Measurements from ENCODE around the gene B4GALT1. TPM values are rescaled to one million over a fixed set of nuclear protein-coding genes. Genes with fewer than 3 reads are reported as not detected.
A peak's percentile ranks its signal among the peaks of the same experiment; 100 is the strongest.

The B4GALT1 gene
- total RNA-seq, 1 experiment from 2014 or later = 121 TPM

- CTCF ChIA-PET = no interaction called here
These were observed 60.1 kb downstream of the B4GALT1 start for GRCh38 chr9:33106827-33107621.

DNA sequence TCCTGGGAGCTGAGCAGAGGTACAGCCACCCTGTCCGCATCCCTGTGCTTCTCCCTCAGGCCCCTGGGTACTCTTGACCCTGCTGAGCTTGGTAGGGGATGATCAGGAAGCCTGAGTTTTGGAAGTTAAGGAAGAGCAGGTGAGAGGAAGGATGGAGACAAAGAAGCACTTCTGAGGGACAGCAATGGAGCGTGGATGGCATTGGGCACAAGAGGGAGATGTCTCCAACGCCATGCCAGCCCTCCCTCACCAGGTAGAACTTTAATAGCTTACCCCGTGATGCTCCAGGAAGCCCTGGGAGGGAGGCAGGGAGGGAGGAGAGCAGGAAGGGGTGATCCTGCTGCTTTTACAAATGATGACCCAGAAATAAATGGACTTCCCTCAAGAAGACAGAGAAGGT, 60.8 kb downstream of the B4GALT1 start:
- Histone ChIP-seq H3K9me3 (no peaks in the 10 kb centered on the region), H3K27me3 (replicated peaks; ENCODE audit: control insufficient read depth, insufficient read depth, low read length) (no peaks in the 10 kb centered on the region), H3K36me3 (ENCODE audit: control insufficient read depth, insufficient read depth, low read length) (no peaks in the 10 kb centered on the region), H3K4me3 (ENCODE audit: low read depth, low read length) (no peak overlapping the region), H3K4me1 (peaks cover 7% of the 10 kb centered on the region; the same call in 1 of the 2 replicates)
- no peak overlapping the region for H3K4me3 Mint-ChIP-seq (ENCODE audit: unreplicated experiment)
- intact Hi-C loops (cut with micrococcal nuclease; ENCODE audit: unreplicated experiment) = no loop called here
- no peaks in the 10 kb centered on the region for H3K9me3 Mint-ChIP-seq (ENCODE audit: unreplicated experiment)
- H3K4me1 Mint-ChIP-seq (ENCODE audit: low read depth, unreplicated experiment) = peaks cover 13% of the 10 kb centered on the region
- no peak for TF ChIP-seq CTCF (IDR thresholded peaks at IDR 0.05; ENCODE audit: insufficient read depth in 1 of 2, low read depth in 1 of 2, low read length in 1 of 2, severe bottlenecking in 1 of 2, unreplicated experiment in 1 of 2)
- H3K27ac Mint-ChIP-seq (ENCODE audit: unreplicated experiment) = no peak overlapping the region
- H3K27me3 Mint-ChIP-seq (ENCODE audit: insufficient read depth, unreplicated experiment) = no peaks in the 10 kb centered on the region
- H3K36me3 Mint-ChIP-seq (ENCODE audit: insufficient read depth, unreplicated experiment) = peaks cover 66% of the 10 kb centered on the region
- BruUV-seq (replicated peaks) = no TSS peak
- DNase-seq = no peak
- ChIA-PET CTCF (no interaction called here), POLR2A (no interaction called here)

More at GRCh38 chr9:33106827-33107621, 60.1 kb downstream of the B4GALT1 start:
- Mint-ChIP-seq H3K27me3 (ENCODE audit: insufficient read depth, unreplicated experiment) (no peaks in the 10 kb centered on the region), H3K27ac (ENCODE audit: unreplicated experiment) (peak overlapping the region; percentile 16), H3K4me1 (ENCODE audit: low read depth, unreplicated experiment) (peaks cover 18% of the 10 kb centered on the region), H3K36me3 (ENCODE audit: insufficient read depth, unreplicated experiment) (peaks cover 66% of the 10 kb centered on the region), H3K4me3 (ENCODE audit: unreplicated experiment) (no peak overlapping the region), H3K9me3 (ENCODE audit: unreplicated experiment) (no peaks in the 10 kb centered on the region)
- no TSS peak for BruUV-seq (replicated peaks)
- intact Hi-C loops (cut with micrococcal nuclease; ENCODE audit: unreplicated experiment) = no loop called here
- no peak for TF ChIP-seq CTCF (IDR thresholded peaks at IDR 0.05; ENCODE audit: insufficient read depth in 1 of 2, low read depth in 1 of 2, low read length in 1 of 2, severe bottlenecking in 1 of 2, unreplicated experiment in 1 of 2)
- POLR2A ChIA-PET = no interaction called here
- Histone ChIP-seq H3K27me3 (replicated peaks; ENCODE audit: control insufficient read depth, insufficient read depth, low read length) (no peaks in the 10 kb centered on the region), H3K4me3 (ENCODE audit: low read depth, low read length) (no peak overlapping the region), H3K36me3 (ENCODE audit: control insufficient read depth, insufficient read depth, low read length) (no peaks in the 10 kb centered on the region), H3K4me1 (peaks cover 7% of the 10 kb centered on the region; the same call in 1 of the 2 replicates), H3K9me3 (no peaks in the 10 kb centered on the region)
- DNase-seq = no peak

GRCh38 chr9:33105959-33106358, 61.2 kb downstream of the B4GALT1 start:
- H3K4me1 Mint-ChIP-seq (ENCODE audit: low read depth, unreplicated experiment) = peaks cover 13% of the 10 kb centered on the region
- POLR2A ChIA-PET = no interaction called here
- Histone ChIP-seq H3K4me1 (peaks cover 7% of the 10 kb centered on the region; the same call in 1 of the 2 replicates), H3K4me3 (ENCODE audit: low read depth, low read length) (no peak overlapping the region), H3K9me3 (no peaks in the 10 kb centered on the region), H3K27me3 (replicated peaks; ENCODE audit: control insufficient read depth, insufficient read depth, low read length) (no peaks in the 10 kb centered on the region), H3K36me3 (ENCODE audit: control insufficient read depth, insufficient read depth, low read length) (no peaks in the 10 kb centered on the region)
- CTCF ChIA-PET = no interaction called here
- no peak overlapping the region for H3K27ac Mint-ChIP-seq (ENCODE audit: unreplicated experiment)
- H3K9me3 Mint-ChIP-seq (ENCODE audit: unreplicated experiment) = no peaks in the 10 kb centered on the region
- H3K36me3 Mint-ChIP-seq (ENCODE audit: insufficient read depth, unreplicated experiment) = peaks cover 62% of the 10 kb centered on the region
- BruUV-seq (replicated peaks) = no TSS peak
- no peaks in the 10 kb centered on the region for H3K27me3 Mint-ChIP-seq (ENCODE audit: insufficient read depth, unreplicated experiment)
- no peak overlapping the region for H3K4me3 Mint-ChIP-seq (ENCODE audit: unreplicated experiment)
- DNase-seq = no peak
- intact Hi-C loops (cut with micrococcal nuclease; ENCODE audit: unreplicated experiment) = no loop called here
- TF ChIP-seq CTCF (IDR thresholded peaks at IDR 0.05; ENCODE audit: insufficient read depth in 1 of 2, low read depth in 1 of 2, low read length in 1 of 2, severe bottlenecking in 1 of 2, unreplicated experiment in 1 of 2) = no peak

Measured in Caco-2 (cell line).